GM23338 (cell line): ENCODE measurements around the gene TBATA. TPM values are rescaled to one million over a fixed set of nuclear protein-coding genes. Genes with fewer than 3 reads are reported as not detected.

ENCODE experiments used
- ATAC-seq: fragments of 200-7000 bp; cut with Tn5 transposase; 3 replicates; pipeline ENCODE4 v1.9.1; 2020
- DNase-seq: peaks from one replicate; pipeline ENCODE4 v3.0.0-alpha.2; 2015; ENCODE audit warnings: low spot score
- H2AFZ ChIP-seq: fragments of 200-600 bp; sonication (generic); 2 replicates; pipeline ENCODE4 v1.8.0; 2016; ENCODE audit warnings: antibody characterized with exemption, mild to moderate bottlenecking, moderate library complexity
- H3F3A ChIP-seq: fragments of 200-600 bp; sonication (generic); replicated peaks from 2 replicates; pipeline ENCODE4 v1.8.0; 2017; ENCODE audit warnings: antibody characterized with exemption, mixed run types, low read depth
- H3K27ac ChIP-seq: fragments of 200-600 bp; sonication (generic); 2 replicates; pipeline ENCODE4 v1.6.1; 2016; ENCODE audit warnings: low read depth
- H3K27me3 ChIP-seq: fragments of 200-600 bp; sonication (generic); 2 replicates; pipeline ENCODE4 v1.8.0; 2016; ENCODE audit warnings: mild to moderate bottlenecking, mixed run types, moderate library complexity; ENCODE audit not compliant: insufficient read depth
- H3K36me3 ChIP-seq: fragments of 200-600 bp; sonication (generic); 2 replicates; pipeline ENCODE4 v1.8.0; 2016; ENCODE audit warnings: mild to moderate bottlenecking; ENCODE audit not compliant: insufficient read depth
- H3K4me1 ChIP-seq: fragments of 200-600 bp; sonication (generic); 2 replicates; pipeline ENCODE4 v1.8.0; 2016; ENCODE audit warnings: mild to moderate bottlenecking, moderate library complexity; ENCODE audit not compliant: insufficient read depth
- H3K4me2 ChIP-seq: fragments of 200-600 bp; sonication (generic); 2 replicates; pipeline ENCODE4 v1.7.1; 2017; ENCODE audit warnings: mixed run types
- H3K4me3 ChIP-seq: fragments of 200-600 bp; sonication (generic); 2 replicates; pipeline ENCODE4 v1.6.1; 2016; ENCODE audit warnings: mixed run types
- H3K79me2 ChIP-seq: fragments of 200-600 bp; sonication (generic); replicated peaks from 2 replicates; pipeline ENCODE4 v1.8.0; 2017; ENCODE audit warnings: mild to moderate bottlenecking; ENCODE audit not compliant: insufficient read depth
- H3K9me2 ChIP-seq: fragments of 200-600 bp; sonication (generic); 2 replicates; pipeline ENCODE4 v1.8.0; 2017; ENCODE audit not compliant: insufficient read depth
- H4K20me1 ChIP-seq: fragments of 200-600 bp; sonication (generic); replicated peaks from 2 replicates; pipeline ENCODE4 v1.8.0; 2017; ENCODE audit warnings: mild to moderate bottlenecking; ENCODE audit not compliant: insufficient read depth
- H3K27ac Mint-ChIP-seq: 2 replicates; pipeline ENCODE4 v1.8.0; 2020; ENCODE audit warnings: inconsistent platforms, mild to moderate bottlenecking, moderate library complexity, mixed read lengths
- H3K27me3 Mint-ChIP-seq: 3 replicates; pipeline ENCODE4 v1.8.0; 2022; ENCODE audit warnings: low read depth, mild to moderate bottlenecking, moderate library complexity, mixed read lengths, inconsistent platforms; ENCODE audit not compliant: insufficient read depth, poor library complexity
- H3K36me3 Mint-ChIP-seq: 3 replicates; pipeline ENCODE4 v1.8.0; 2021; ENCODE audit warnings: low read depth, mild to moderate bottlenecking, inconsistent platforms, moderate library complexity, mixed read lengths
- H3K4me1 Mint-ChIP-seq: 3 replicates; pipeline ENCODE4 v1.8.0; 2020; ENCODE audit warnings: mild to moderate bottlenecking, inconsistent platforms, mixed read lengths
- H3K4me3 Mint-ChIP-seq: 3 replicates; pipeline ENCODE4 v1.8.0; 2021; ENCODE audit warnings: moderate library complexity, mild to moderate bottlenecking, inconsistent platforms, mixed read lengths
- H3K9me3 Mint-ChIP-seq: 3 replicates; pipeline ENCODE4 v1.8.0; 2020; ENCODE audit warnings: moderate library complexity, mild to moderate bottlenecking, inconsistent platforms, mixed read lengths
- CREB1 ChIP-seq: fragments of 250-450 bp; sonication (Bioruptor Pico); IDR thresholded peaks from 2 replicates; pipeline ENCODE4 v1.5.0; 2020; ENCODE audit warnings: low read depth, mild to moderate bottlenecking, moderate library complexity
- EZH2 ChIP-seq: fragments of 200-600 bp; sonication (generic); IDR thresholded peaks from one replicate; pipeline ENCODE4 v1.8.0; 2017; ENCODE audit warnings: antibody characterized with exemption, mild to moderate bottlenecking, low read depth; ENCODE audit not compliant: unreplicated experiment
- EZH2phosphoT487 ChIP-seq: fragments of 200-600 bp; sonication (generic); IDR thresholded peaks from one replicate; pipeline ENCODE4 v1.8.1; 2018; ENCODE audit warnings: antibody characterized with exemption; ENCODE audit not compliant: unreplicated experiment
- JUNB ChIP-seq: IDR thresholded peaks from one replicate; pipeline ENCODE4 v1.6.1; 2016; ENCODE audit warnings: antibody characterized with exemption; ENCODE audit not compliant: unreplicated experiment
- POLR2AphosphoS5 ChIP-seq: IDR thresholded peaks from 2 replicates; pipeline ENCODE4 v1.6.1; 2016; ENCODE audit warnings: antibody characterized with exemption, low read depth
- ZNF114 ChIP-seq: fragments of 250-450 bp; sonication (Bioruptor Pico); IDR thresholded peaks from 2 replicates; pipeline ENCODE4 v1.5.0; 2020; ENCODE audit warnings: mild to moderate bottlenecking, moderate library complexity
- ZNF331 ChIP-seq: fragments of 250-450 bp; sonication (Bioruptor Pico); IDR thresholded peaks from 2 replicates; pipeline ENCODE4 v1.5.0; 2020; ENCODE audit warnings: low read depth, mild to moderate bottlenecking, moderate library complexity
- polyA plus RNA-seq: library from polyadenylated mRNA; unstranded; fragments of >200 nt; fragmentation: Nextera tagmentation; extraction: Ambion mirVana; gene quantifications from 2 replicates; pipeline ENCODE4 v1.2.1, GENCODE V29; 2016
- total RNA-seq: library from RNA; depleted of rRNA; stranded (reverse); fragments of >200 nt; shearing (Covaris generic); gene quantifications from 2 replicates; pipeline ENCODE4 v1.2.3, GENCODE V29; 2014
- TF ChIP-seq, protein P1 (sequence below): fragments of 250-450 bp; sonication (Bioruptor Pico); IDR thresholded peaks from 2 replicates; pipeline ENCODE4 v1.5.0; 2020; ENCODE audit warnings: mild to moderate bottlenecking, moderate library complexity
- TF ChIP-seq, protein P2 (sequence below): IDR thresholded peaks from 2 replicates; pipeline ENCODE4 v1.6.1; 2016; ENCODE audit warnings: antibody characterized with exemption
- TF ChIP-seq, protein P3 (sequence below), 2 experiments: fragments of 200-600 bp in 1 of 2; sonication (generic) in 1 of 2; conservative IDR thresholded peaks; 2 replicates each; pipeline versions ENCODE4 v1.5.1 to v1.6.1; 2016 to 2017; ENCODE audit warnings: antibody characterized with exemption in 2 of 2, low read depth in 2 of 2, mild to moderate bottlenecking in 2 of 2, moderate library complexity in 1 of 2

TBATA gene
- total and polyA plus RNA-seq, 2 experiments from 2014 or later, result not detected

DNA sequence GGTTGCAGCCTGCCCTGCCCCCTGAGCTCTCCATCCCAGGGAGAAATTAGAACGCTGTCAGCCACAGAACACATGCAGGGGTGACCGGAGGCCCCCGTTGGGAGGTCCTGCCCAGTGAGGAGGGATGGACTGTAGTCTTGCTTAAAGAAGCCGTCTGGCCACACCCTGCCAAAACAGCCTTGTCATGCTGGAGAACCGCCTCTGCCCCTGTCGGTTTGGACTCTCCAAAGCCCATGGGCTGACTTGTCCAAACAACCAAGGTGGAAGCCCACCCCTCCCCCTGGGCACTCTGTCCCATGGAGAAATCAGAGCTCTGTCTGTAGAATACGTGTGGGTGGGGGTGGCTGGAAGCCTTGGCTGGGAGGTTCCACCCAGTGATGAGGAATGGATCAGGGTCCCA lies 12.7 kb upstream of the TBATA start (continued):
- TF ChIP-seq, protein P1, sequence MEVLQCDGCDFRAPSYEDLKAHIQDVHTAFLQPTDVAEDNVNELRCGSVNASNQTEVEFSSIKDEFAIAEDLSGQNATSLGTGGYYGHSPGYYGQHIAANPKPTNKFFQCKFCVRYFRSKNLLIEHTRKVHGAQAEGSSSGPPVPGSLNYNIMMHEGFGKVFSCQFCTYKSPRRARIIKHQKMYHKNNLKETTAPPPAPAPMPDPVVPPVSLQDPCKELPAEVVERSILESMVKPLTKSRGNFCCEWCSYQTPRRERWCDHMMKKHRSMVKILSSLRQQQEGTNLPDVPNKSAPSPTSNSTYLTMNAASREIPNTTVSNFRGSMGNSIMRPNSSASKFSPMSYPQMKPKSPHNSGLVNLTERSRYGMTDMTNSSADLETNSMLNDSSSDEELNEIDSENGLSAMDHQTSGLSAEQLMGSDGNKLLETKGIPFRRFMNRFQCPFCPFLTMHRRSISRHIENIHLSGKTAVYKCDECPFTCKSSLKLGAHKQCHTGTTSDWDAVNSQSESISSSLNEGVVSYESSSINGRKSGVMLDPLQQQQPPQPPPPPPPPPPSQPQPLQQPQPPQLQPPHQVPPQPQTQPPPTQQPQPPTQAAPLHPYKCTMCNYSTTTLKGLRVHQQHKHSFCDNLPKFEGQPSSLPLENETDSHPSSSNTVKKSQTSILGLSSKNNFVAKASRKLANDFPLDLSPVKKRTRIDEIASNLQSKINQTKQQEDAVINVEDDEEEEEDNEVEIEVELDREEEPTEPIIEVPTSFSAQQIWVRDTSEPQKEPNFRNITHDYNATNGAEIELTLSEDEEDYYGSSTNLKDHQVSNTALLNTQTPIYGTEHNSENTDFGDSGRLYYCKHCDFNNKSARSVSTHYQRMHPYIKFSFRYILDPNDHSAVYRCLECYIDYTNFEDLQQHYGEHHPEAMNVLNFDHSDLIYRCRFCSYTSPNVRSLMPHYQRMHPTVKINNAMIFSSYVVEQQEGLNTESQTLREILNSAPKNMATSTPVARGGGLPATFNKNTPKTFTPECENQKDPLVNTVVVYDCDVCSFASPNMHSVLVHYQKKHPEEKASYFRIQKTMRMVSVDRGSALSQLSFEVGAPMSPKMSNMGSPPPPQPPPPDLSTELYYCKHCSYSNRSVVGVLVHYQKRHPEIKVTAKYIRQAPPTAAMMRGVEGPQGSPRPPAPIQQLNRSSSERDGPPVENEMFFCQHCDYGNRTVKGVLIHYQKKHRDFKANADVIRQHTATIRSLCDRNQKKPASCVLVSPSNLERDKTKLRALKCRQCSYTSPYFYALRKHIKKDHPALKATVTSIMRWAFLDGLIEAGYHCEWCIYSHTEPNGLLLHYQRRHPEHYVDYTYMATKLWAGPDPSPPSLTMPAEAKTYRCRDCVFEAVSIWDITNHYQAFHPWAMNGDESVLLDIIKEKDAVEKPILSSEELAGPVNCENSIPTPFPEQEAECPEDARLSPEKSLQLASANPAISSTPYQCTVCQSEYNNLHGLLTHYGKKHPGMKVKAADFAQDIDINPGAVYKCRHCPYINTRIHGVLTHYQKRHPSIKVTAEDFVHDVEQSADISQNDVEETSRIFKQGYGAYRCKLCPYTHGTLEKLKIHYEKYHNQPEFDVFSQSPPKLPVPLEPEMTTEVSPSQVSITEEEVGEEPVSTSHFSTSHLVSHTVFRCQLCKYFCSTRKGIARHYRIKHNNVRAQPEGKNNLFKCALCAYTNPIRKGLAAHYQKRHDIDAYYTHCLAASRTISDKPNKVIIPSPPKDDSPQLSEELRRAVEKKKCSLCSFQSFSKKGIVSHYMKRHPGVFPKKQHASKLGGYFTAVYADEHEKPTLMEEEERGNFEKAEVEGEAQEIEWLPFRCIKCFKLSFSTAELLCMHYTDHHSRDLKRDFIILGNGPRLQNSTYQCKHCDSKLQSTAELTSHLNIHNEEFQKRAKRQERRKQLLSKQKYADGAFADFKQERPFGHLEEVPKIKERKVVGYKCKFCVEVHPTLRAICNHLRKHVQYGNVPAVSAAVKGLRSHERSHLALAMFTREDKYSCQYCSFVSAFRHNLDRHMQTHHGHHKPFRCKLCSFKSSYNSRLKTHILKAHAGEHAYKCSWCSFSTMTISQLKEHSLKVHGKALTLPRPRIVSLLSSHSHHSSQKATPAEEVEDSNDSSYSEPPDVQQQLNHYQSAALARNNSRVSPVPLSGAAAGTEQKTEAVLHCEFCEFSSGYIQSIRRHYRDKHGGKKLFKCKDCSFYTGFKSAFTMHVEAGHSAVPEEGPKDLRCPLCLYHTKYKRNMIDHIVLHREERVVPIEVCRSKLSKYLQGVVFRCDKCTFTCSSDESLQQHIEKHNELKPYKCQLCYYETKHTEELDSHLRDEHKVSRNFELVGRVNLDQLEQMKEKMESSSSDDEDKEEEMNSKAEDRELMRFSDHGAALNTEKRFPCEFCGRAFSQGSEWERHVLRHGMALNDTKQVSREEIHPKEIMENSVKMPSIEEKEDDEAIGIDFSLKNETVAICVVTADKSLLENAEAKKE (CRISPR knock-in tag), result no peak
- TF ChIP-seq EZH2, result no peak

DNA sequence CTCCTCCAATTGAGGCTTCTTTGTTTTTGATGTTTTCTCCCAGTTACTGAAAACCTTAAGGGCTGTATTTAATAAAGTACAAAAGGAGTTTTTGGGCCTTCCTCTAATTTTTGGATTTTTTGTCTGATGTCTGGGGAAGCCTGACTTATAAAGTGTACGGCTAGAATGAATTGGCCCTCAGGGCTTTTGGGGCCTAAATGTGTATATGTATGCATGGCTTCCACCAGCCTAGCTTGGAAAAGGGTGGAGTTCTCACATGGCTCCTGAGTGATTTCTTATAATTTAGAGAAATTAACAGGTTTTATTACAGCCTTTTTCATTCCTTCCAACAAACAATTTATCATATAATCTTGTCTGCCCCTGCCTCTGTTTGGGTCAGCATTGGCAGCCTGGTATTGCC lies 10.4 kb upstream of the TBATA start:
- Mint-ChIP-seq H3K4me3 (no peak overlapping the region), H3K27ac (no peak overlapping the region), H3K9me3 (no peaks in the 10 kb centered on the region), H3K27me3 (no peaks in the 10 kb centered on the region), H3K4me1 (no peaks in the 10 kb centered on the region), H3K36me3 (no peaks in the 10 kb centered on the region)
- Histone ChIP-seq H3K4me1 (no peaks in the 10 kb centered on the region), H3K4me2 (no peak overlapping the region), H2AFZ (no peak overlapping the region), H3K36me3 (no peaks in the 10 kb centered on the region), H3K27ac (no peak overlapping the region), H4K20me1 (no peaks in the 10 kb centered on the region), H3F3A (no peaks in the 10 kb centered on the region), H3K9me2 (peaks cover 9% of the 10 kb centered on the region), H3K4me3 (no peak overlapping the region), H3K79me2 (no peaks in the 10 kb centered on the region), H3K27me3 (no peaks in the 10 kb centered on the region)
- DNase-seq, result no peak
- no peak for ATAC-seq
- TF ChIP-seq, protein P2, sequence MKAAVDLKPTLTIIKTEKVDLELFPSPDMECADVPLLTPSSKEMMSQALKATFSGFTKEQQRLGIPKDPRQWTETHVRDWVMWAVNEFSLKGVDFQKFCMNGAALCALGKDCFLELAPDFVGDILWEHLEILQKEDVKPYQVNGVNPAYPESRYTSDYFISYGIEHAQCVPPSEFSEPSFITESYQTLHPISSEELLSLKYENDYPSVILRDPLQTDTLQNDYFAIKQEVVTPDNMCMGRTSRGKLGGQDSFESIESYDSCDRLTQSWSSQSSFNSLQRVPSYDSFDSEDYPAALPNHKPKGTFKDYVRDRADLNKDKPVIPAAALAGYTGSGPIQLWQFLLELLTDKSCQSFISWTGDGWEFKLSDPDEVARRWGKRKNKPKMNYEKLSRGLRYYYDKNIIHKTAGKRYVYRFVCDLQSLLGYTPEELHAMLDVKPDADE, result no peak
- TF ChIP-seq POLR2AphosphoS5, result no peak
- no peak for TF ChIP-seq CREB1 (CRISPR knock-in tag)
- no peak for TF ChIP-seq ZNF331 (CRISPR knock-in tag)
- TF ChIP-seq ZNF114 (CRISPR knock-in tag), result no peak
- TF ChIP-seq, protein P3, sequence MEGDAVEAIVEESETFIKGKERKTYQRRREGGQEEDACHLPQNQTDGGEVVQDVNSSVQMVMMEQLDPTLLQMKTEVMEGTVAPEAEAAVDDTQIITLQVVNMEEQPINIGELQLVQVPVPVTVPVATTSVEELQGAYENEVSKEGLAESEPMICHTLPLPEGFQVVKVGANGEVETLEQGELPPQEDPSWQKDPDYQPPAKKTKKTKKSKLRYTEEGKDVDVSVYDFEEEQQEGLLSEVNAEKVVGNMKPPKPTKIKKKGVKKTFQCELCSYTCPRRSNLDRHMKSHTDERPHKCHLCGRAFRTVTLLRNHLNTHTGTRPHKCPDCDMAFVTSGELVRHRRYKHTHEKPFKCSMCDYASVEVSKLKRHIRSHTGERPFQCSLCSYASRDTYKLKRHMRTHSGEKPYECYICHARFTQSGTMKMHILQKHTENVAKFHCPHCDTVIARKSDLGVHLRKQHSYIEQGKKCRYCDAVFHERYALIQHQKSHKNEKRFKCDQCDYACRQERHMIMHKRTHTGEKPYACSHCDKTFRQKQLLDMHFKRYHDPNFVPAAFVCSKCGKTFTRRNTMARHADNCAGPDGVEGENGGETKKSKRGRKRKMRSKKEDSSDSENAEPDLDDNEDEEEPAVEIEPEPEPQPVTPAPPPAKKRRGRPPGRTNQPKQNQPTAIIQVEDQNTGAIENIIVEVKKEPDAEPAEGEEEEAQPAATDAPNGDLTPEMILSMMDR (conservative IDR thresholded peaks at IDR 0.05; ENCODE audit: low read depth in 2 of 2), result no peak
- TF ChIP-seq EZH2phosphoT487, result no peak
- TF ChIP-seq JUNB, result no peak
